ENCODE measurements around the gene MAP3K13. TPM values are rescaled to one million over a fixed set of nuclear protein-coding genes. Genes with fewer than 3 reads are reported as not detected.

The MAP3K13 gene, protein sequence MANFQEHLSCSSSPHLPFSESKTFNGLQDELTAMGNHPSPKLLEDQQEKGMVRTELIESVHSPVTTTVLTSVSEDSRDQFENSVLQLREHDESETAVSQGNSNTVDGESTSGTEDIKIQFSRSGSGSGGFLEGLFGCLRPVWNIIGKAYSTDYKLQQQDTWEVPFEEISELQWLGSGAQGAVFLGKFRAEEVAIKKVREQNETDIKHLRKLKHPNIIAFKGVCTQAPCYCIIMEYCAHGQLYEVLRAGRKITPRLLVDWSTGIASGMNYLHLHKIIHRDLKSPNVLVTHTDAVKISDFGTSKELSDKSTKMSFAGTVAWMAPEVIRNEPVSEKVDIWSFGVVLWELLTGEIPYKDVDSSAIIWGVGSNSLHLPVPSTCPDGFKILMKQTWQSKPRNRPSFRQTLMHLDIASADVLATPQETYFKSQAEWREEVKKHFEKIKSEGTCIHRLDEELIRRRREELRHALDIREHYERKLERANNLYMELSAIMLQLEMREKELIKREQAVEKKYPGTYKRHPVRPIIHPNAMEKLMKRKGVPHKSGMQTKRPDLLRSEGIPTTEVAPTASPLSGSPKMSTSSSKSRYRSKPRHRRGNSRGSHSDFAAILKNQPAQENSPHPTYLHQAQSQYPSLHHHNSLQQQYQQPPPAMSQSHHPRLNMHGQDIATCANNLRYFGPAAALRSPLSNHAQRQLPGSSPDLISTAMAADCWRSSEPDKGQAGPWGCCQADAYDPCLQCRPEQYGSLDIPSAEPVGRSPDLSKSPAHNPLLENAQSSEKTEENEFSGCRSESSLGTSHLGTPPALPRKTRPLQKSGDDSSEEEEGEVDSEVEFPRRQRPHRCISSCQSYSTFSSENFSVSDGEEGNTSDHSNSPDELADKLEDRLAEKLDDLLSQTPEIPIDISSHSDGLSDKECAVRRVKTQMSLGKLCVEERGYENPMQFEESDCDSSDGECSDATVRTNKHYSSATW
- total RNA-seq (18.0 and 19.1 TPM in 2 replicates), polyA plus RNA-seq (37.4 and 47.4 TPM in 2 replicates)

DNA sequence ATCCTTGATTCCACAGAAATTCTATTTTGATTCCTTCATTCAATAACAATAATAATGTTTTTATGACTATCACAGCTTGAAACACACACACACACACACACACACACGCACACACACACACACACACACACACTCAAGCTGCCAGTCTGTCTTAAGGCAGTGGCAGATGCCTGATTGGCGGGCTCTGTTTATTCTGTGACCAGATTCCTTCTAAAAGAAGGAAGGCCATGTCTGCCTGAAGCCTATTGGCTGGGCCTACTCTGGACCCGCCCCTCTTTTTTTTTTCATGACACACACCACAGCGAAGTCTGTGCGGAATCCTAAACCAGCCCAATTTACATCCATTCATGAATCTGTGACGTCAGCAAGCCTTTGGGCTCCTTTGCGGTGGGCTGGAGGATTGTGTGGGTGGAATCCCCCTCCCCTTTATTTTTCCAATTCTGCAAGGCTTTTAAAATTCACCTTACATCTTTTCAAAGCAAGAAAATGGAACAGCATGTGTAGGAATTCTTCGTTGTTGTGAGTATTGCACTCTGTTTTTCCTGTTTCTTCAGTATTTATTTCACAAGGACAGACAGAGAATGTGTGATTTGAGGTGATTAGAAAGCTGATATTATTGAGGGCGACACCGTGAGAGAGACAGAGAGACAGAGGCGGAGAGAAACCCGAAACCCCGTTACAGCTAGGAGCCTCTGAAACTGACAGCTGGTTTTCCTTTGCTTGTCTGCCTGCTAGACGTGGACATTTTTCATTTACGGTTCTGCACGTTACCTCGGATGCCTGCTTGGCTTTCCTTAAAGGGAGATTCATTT is at the start of gene MAP3K13:
TSS of gene MAP3K13 (plus strand) at position 287 of the 812 bp plus-strand sequence. CDS start 65,446 bp downstream, outside the sequence.
- no peak for TF ChIP-seq CTCF (IDR thresholded peaks at IDR 0.05; ENCODE audit: low read depth, low read length)
- H3K36me3 ChIP-seq: no peaks in the 10 kb centered on the region
- H3K27me3 ChIP-seq: peaks cover 39% of the 10 kb centered on the region
- H3K27ac ChIP-seq: peak within 1 kb of the TSS; percentile 28
- DNase-seq (ENCODE audit: low read depth in 1 of 2, low spot score in 1 of 2): peak; percentile 87 to 93
- H3K4me3 ChIP-seq: peak within 1 kb of the TSS; percentile 52
- H3K9me3 ChIP-seq (ENCODE audit: low read depth): no peaks in the 10 kb centered on the region
- H3K4me1 ChIP-seq (ENCODE audit: low read depth): no peaks in the 10 kb centered on the region

- H3K9me3 ChIP-seq (ENCODE audit: low read depth): no peaks in the 10 kb centered on the region
- peak in 1 of 2 donors; percentile 30 for DNase-seq (ENCODE audit: low read depth in 1 of 2, low spot score in 1 of 2)
- H3K27me3 ChIP-seq: no peaks in the 10 kb centered on the region
- H3K4me1 ChIP-seq (ENCODE audit: low read depth): peaks cover 10% of the 10 kb centered on the region
- no peak overlapping the region for H3K4me3 ChIP-seq
- H3K36me3 ChIP-seq: no peaks in the 10 kb centered on the region
- no peak for TF ChIP-seq CTCF (IDR thresholded peaks at IDR 0.05; ENCODE audit: low read depth, low read length)
- H3K27ac ChIP-seq: no peak overlapping the region
These were observed 49.2 kb upstream of the MAP3K13 start for GRCh38 chr3:185313693-185314246.

GRCh38 chr3:185316740-185317412 is 46.1 kb upstream of the MAP3K13 start:
- no peak for TF ChIP-seq CTCF (IDR thresholded peaks at IDR 0.05; ENCODE audit: low read depth, low read length)
- Histone ChIP-seq H3K9me3 (ENCODE audit: low read depth) (no peaks in the 10 kb centered on the region), H3K36me3 (no peaks in the 10 kb centered on the region), H3K27me3 (no peaks in the 10 kb centered on the region), H3K4me3 (no peak overlapping the region), H3K4me1 (ENCODE audit: low read depth) (peaks cover 10% of the 10 kb centered on the region), H3K27ac (no peak overlapping the region)
- peak in 1 of 2 donors; percentile 92 for DNase-seq (ENCODE audit: low read depth in 1 of 2, low spot score in 1 of 2)

- Histone ChIP-seq H3K36me3 (no peaks in the 10 kb centered on the region), H3K9me3 (ENCODE audit: low read depth) (no peaks in the 10 kb centered on the region), H3K4me3 (no peak overlapping the region), H3K27ac (no peak overlapping the region), H3K27me3 (no peaks in the 10 kb centered on the region), H3K4me1 (ENCODE audit: low read depth) (peaks cover 10% of the 10 kb centered on the region)
- peak in 1 of 2 donors; percentile 19 for DNase-seq (ENCODE audit: low read depth in 1 of 2, low spot score in 1 of 2)
- no peak for TF ChIP-seq CTCF (IDR thresholded peaks at IDR 0.05; ENCODE audit: low read depth, low read length)
These were observed 45.3 kb upstream of the MAP3K13 start for GRCh38 chr3:185317674-185318073.

All from cardiac muscle cell (in vitro differentiated cells and primary cell).